Measurements from ENCODE around the gene KCNG2. TPM values are rescaled to one million over a fixed set of nuclear protein-coding genes. Genes with fewer than 3 reads are reported as not detected.

KCNG2 gene
- total RNA-seq, 1 donor from 2014 or later: 0.52 TPM

- Histone ChIP-seq H3K4me3 (ENCODE audit: low read length in 3 of 3) (no peak overlapping the region), H3K36me3 (ENCODE audit: control insufficient read depth in 3 of 3, insufficient read depth in 3 of 3, low read length in 3 of 3) (peaks cover 18 to 30% (median 29%) of the 10 kb centered on the region in 3 donors)
Observed at GRCh38 chr18:79917853-79918614, 120.3 kb downstream of the KCNG2 start.

DNA sequence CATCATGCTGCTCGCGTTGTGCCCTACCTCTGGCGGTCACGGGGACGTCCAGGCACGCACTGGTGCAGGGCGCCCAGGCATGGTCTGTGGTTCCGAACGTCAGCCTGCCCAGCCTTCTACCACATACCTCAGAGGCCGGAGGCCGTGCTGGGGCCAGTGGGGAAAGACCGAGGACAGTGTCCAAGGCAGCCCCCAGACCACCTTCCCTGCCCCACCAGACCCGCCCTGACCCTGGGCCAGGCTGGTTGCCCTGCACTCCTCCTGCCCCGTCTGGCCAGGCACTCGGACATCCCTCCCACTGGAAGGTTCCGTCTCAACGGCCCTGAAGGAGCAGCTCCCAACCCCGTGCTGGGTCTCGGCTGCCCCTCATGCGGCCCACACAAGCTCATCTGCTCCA is 120.9 kb downstream of the KCNG2 start:
- no peak overlapping the region for H3K27ac ChIP-seq (ENCODE audit: low read depth, low read length)
- peaks cover 18 to 30% (median 29%) of the 10 kb centered on the region in 3 donors for H3K36me3 ChIP-seq (ENCODE audit: control insufficient read depth in 3 of 3, insufficient read depth in 3 of 3, low read length in 3 of 3)

More at GRCh38 chr18:79917853-79918614, 120.3 kb downstream of the KCNG2 start:
- no peaks in the 10 kb centered on the region for H3K27me3 ChIP-seq (ENCODE audit: control insufficient read depth in 3 of 3, insufficient read depth in 3 of 3, low read length in 3 of 3)
- H3K9ac ChIP-seq (ENCODE audit: low read depth in 1 of 3, low read length in 3 of 3): no peak overlapping the region
- no peak overlapping the region for H3K27ac ChIP-seq (ENCODE audit: low read depth, low read length)
- no peaks in the 10 kb centered on the region for H3K9me3 ChIP-seq (ENCODE audit: control insufficient read depth in 3 of 3, low read length in 3 of 3)
- peaks cover 2% of the 10 kb centered on the region in 3 donors for H3K4me1 ChIP-seq (ENCODE audit: control insufficient read depth in 3 of 3, insufficient read depth in 3 of 3, low read length in 3 of 3)

DNA sequence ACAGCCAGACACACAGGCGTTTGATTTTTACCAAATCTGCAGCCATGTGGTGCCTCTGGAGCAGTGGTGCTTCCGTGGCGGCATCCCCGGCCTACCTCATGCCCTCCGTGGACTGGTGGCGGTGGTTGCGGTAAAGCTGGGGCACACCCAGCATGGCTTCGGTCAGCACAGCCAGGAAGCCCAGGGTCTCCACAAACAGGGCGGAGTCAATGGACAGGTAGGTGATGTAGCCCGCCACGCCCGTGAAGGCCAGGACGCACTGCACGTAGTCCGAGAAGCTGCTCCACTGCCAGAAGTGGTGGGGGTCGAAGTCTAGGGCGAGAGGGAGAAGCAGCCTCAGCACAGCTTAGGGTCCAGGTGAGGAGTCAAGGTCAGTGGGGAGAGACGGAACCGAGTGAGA is 121.4 kb downstream of the KCNG2 start:
- Histone ChIP-seq H3K9me3 (ENCODE audit: control insufficient read depth in 3 of 3, low read length in 3 of 3) (no peaks in the 10 kb centered on the region), H3K9ac (ENCODE audit: low read depth in 1 of 3, low read length in 3 of 3) (no peak overlapping the region), H3K4me1 (ENCODE audit: control insufficient read depth in 3 of 3, insufficient read depth in 3 of 3, low read length in 3 of 3) (peaks cover 0 to 4% (median 2%) of the 10 kb centered on the region in 3 donors), H3K36me3 (ENCODE audit: control insufficient read depth in 3 of 3, insufficient read depth in 3 of 3, low read length in 3 of 3) (peaks cover 18 to 32% (median 29%) of the 10 kb centered on the region in 3 donors), H3K4me3 (ENCODE audit: low read length in 3 of 3) (no peak overlapping the region), H3K27ac (ENCODE audit: low read depth, low read length) (no peak overlapping the region), H3K27me3 (ENCODE audit: control insufficient read depth in 3 of 3, insufficient read depth in 3 of 3, low read length in 3 of 3) (no peaks in the 10 kb centered on the region)

More for the DNA sequence above, 120.9 kb downstream of the KCNG2 start:
- Histone ChIP-seq H3K27me3 (ENCODE audit: control insufficient read depth in 3 of 3, insufficient read depth in 3 of 3, low read length in 3 of 3) (no peaks in the 10 kb centered on the region), H3K4me1 (ENCODE audit: control insufficient read depth in 3 of 3, insufficient read depth in 3 of 3, low read length in 3 of 3) (no peaks in the 10 kb centered on the region), H3K9me3 (ENCODE audit: control insufficient read depth in 3 of 3, low read length in 3 of 3) (no peaks in the 10 kb centered on the region), H3K4me3 (ENCODE audit: low read length in 3 of 3) (no peak overlapping the region), H3K9ac (ENCODE audit: low read depth in 1 of 3, low read length in 3 of 3) (no peak overlapping the region)

- Histone ChIP-seq H3K4me3 (ENCODE audit: low read length in 3 of 3) (no peak overlapping the region), H3K36me3 (ENCODE audit: control insufficient read depth in 3 of 3, insufficient read depth in 3 of 3, low read length in 3 of 3) (peaks cover 7 to 16% (median 15%) of the 10 kb centered on the region in 3 donors), H3K9me3 (ENCODE audit: control insufficient read depth in 3 of 3, low read length in 3 of 3) (no peaks in the 10 kb centered on the region), H3K27me3 (ENCODE audit: control insufficient read depth in 3 of 3, insufficient read depth in 3 of 3, low read length in 3 of 3) (no peaks in the 10 kb centered on the region), H3K4me1 (ENCODE audit: control insufficient read depth in 3 of 3, insufficient read depth in 3 of 3, low read length in 3 of 3) (peaks cover 9 to 24% (median 15%) of the 10 kb centered on the region in 3 donors), H3K27ac (ENCODE audit: low read depth, low read length) (no peak overlapping the region), H3K9ac (ENCODE audit: low read depth in 1 of 3, low read length in 3 of 3) (no peak overlapping the region)
Observed at GRCh38 chr18:79921984-79922965, 124.5 kb downstream of the KCNG2 start.

- Histone ChIP-seq H3K4me3 (ENCODE audit: low read length in 3 of 3) (no peak overlapping the region), H3K36me3 (ENCODE audit: control insufficient read depth in 3 of 3, insufficient read depth in 3 of 3, low read length in 3 of 3) (peaks cover 7 to 14% (median 11%) of the 10 kb centered on the region in 3 donors), H3K27me3 (ENCODE audit: control insufficient read depth in 3 of 3, insufficient read depth in 3 of 3, low read length in 3 of 3) (no peaks in the 10 kb centered on the region), H3K4me1 (ENCODE audit: control insufficient read depth in 3 of 3, insufficient read depth in 3 of 3, low read length in 3 of 3) (peaks cover 9 to 26% (median 15%) of the 10 kb centered on the region in 3 donors), H3K9me3 (ENCODE audit: control insufficient read depth in 3 of 3, low read length in 3 of 3) (no peaks in the 10 kb centered on the region), H3K27ac (ENCODE audit: low read depth, low read length) (no peak overlapping the region), H3K9ac (ENCODE audit: low read depth in 1 of 3, low read length in 3 of 3) (no peak overlapping the region)
Observed at GRCh38 chr18:79922971-79923411, 125.3 kb downstream of the KCNG2 start.

GRCh38 chr18:79923896-79924585 is 126.3 kb downstream of the KCNG2 start:
- no peaks in the 10 kb centered on the region for H3K27me3 ChIP-seq (ENCODE audit: control insufficient read depth in 3 of 3, insufficient read depth in 3 of 3, low read length in 3 of 3)
- H3K4me1 ChIP-seq (ENCODE audit: control insufficient read depth in 3 of 3, insufficient read depth in 3 of 3, low read length in 3 of 3): peaks cover 9 to 26% (median 15%) of the 10 kb centered on the region in 3 donors
- peak overlapping the region in 1 of 3 donors; percentile 33 for H3K9ac ChIP-seq (ENCODE audit: low read depth in 1 of 3, low read length in 3 of 3)
- peak overlapping the region; percentile 76 for H3K27ac ChIP-seq (ENCODE audit: low read depth, low read length)
- peaks cover 3 to 12% (median 11%) of the 10 kb centered on the region in 3 donors for H3K36me3 ChIP-seq (ENCODE audit: control insufficient read depth in 3 of 3, insufficient read depth in 3 of 3, low read length in 3 of 3)
- no peaks in the 10 kb centered on the region for H3K9me3 ChIP-seq (ENCODE audit: control insufficient read depth in 3 of 3, low read length in 3 of 3)
- H3K4me3 ChIP-seq (ENCODE audit: low read length in 3 of 3): no peak overlapping the region

GRCh38 chr18:79924814-79925731 is 127.3 kb downstream of the KCNG2 start:
- peaks cover 0 to 6% (median 2%) of the 10 kb centered on the region in 3 donors for H3K9me3 ChIP-seq (ENCODE audit: control insufficient read depth in 3 of 3, low read length in 3 of 3)
- peak overlapping the region; percentile 6 to 64 (median 52) for H3K4me3 ChIP-seq (ENCODE audit: low read length in 3 of 3)
- peak overlapping the region; percentile 39 to 81 (median 47) for H3K9ac ChIP-seq (ENCODE audit: low read depth in 1 of 3, low read length in 3 of 3)
- peaks cover 10 to 15% (median 12%) of the 10 kb centered on the region in 3 donors for H3K36me3 ChIP-seq (ENCODE audit: control insufficient read depth in 3 of 3, insufficient read depth in 3 of 3, low read length in 3 of 3)
- H3K27ac ChIP-seq (ENCODE audit: low read depth, low read length): peak overlapping the region; percentile 76
- no peaks in the 10 kb centered on the region for H3K27me3 ChIP-seq (ENCODE audit: control insufficient read depth in 3 of 3, insufficient read depth in 3 of 3, low read length in 3 of 3)
- peaks cover 9 to 26% (median 15%) of the 10 kb centered on the region in 3 donors for H3K4me1 ChIP-seq (ENCODE audit: control insufficient read depth in 3 of 3, insufficient read depth in 3 of 3, low read length in 3 of 3)

DNA sequence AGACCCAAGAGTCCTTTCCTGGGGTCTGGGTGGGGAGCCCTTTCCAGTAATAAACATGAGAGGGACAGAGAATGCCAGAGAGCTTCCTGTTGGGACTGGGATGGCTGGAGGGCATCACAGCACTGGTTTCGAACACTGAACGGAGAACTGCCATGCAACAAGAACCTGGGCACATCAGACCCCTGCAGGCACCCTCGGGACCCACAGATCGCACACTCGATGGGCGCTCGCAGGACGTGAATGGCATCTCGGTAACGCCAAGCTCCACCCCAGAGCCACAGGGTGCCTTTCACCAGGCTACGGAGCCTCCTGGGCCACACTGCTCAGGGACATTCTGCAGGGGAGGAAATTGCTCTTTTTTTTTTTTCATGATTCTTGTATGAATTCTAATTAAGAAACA is 128.6 kb downstream of the KCNG2 start:
- H3K9me3 ChIP-seq (ENCODE audit: control insufficient read depth in 3 of 3, low read length in 3 of 3): peaks cover 0 to 6% (median 2%) of the 10 kb centered on the region in 3 donors
- no peak overlapping the region for H3K4me3 ChIP-seq (ENCODE audit: low read length in 3 of 3)
- peaks cover 10 to 15% (median 12%) of the 10 kb centered on the region in 3 donors for H3K36me3 ChIP-seq (ENCODE audit: control insufficient read depth in 3 of 3, insufficient read depth in 3 of 3, low read length in 3 of 3)
- H3K27ac ChIP-seq (ENCODE audit: low read depth, low read length): no peak overlapping the region
- no peaks in the 10 kb centered on the region for H3K27me3 ChIP-seq (ENCODE audit: control insufficient read depth in 3 of 3, insufficient read depth in 3 of 3, low read length in 3 of 3)
- peaks cover 9 to 26% (median 15%) of the 10 kb centered on the region in 3 donors for H3K4me1 ChIP-seq (ENCODE audit: control insufficient read depth in 3 of 3, insufficient read depth in 3 of 3, low read length in 3 of 3)
- H3K9ac ChIP-seq (ENCODE audit: low read depth in 1 of 3, low read length in 3 of 3): no peak overlapping the region

All from skeletal muscle tissue (tissue), 4 donors.